Glomerular visceral epithelial cell (primary cell): ENCODE data around the gene VAT1L.

Experiments
- DNase-seq: peaks from one replicate; pipeline ENCODE4 v3.0.0-alpha.2; 2016; ENCODE audit errors: extremely low spot score

Gene VAT1L, protein sequence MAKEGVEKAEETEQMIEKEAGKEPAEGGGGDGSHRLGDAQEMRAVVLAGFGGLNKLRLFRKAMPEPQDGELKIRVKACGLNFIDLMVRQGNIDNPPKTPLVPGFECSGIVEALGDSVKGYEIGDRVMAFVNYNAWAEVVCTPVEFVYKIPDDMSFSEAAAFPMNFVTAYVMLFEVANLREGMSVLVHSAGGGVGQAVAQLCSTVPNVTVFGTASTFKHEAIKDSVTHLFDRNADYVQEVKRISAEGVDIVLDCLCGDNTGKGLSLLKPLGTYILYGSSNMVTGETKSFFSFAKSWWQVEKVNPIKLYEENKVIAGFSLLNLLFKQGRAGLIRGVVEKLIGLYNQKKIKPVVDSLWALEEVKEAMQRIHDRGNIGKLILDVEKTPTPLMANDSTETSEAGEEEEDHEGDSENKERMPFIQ

DNA sequence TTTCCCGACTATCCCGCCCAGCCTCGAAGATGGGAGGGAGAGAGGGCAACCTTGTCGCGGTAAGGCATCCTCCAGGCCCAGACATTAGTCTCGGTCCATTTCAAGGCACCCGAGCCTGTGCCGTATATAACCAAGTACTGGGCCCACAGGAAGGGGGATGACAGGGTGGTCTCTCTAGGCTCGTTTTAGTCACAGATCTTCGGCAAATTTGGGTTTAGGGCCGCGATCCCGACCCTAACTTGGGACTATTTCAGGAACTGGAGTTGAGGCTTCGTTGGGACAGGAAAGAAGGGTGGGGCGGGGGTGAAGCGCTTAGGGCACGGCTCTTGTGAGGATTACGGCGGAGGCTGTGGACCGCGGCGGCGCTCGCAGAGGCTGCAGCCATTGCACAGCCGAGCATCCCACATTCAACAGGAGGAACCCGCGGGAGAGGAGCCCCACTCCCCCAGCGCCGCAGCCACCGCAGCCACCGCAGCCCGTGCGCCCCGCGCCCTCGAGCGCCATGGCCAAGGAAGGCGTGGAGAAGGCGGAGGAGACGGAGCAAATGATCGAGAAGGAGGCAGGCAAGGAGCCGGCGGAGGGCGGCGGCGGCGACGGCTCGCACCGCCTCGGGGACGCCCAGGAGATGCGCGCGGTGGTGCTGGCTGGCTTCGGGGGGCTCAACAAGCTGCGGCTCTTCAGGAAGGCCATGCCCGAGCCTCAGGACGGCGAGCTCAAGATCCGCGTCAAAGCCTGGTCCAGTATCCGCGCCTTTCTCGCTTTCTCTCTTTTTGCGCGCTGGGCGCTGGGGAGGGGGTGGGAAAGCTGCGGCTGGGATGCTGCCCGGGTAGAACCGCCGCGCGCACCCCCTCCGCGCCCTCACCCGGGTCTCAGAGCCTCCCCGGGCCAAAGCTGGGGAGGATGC lies at the start of gene VAT1L:
VAT1L (plus strand) TSS at position 384 of the 904 bp plus-strand sequence; CDS start at position 503, 119 bp downstream.
- DNase-seq = no peak

DNA sequence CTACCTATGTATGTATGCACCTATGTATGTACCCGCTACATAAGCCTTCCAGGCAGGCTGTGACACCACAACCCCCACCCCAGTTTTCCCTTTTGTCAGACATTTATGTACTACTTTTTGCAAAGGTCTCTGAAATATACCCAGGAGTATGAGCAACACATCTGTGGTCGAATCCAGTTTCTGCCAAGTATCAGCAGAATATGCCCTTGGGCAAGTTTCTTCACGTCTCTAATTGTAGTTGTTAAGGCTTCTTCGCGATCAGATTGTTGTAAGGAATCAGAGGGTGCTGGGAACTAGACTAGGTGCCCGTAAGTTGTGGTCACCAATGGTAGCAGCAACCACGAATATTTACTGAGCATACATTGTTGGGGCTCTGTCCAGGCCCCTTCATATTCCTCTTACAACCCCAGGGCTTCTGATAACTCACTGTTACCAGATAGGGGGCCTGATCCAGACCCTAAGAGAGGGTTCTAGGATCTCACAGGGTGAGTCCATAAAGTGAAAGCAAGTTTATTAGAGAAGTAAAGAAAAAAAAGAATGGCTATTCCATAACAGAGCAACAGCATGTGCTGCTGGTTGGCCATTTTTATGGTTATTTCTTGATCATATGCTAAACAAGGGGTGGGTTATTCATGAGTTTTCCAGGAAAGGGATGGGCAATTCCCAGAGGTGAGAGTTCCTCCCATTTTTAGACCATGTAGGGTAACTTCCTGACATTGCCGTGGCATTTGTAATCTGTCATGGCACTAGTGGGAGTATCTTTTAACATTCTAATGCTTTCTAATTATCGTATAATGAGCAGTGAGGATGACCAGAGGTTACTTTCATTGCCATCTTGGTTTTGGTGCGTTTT lies 49.4 kb upstream of the VAT1L start:
- DNase-seq = no peak

DNA sequence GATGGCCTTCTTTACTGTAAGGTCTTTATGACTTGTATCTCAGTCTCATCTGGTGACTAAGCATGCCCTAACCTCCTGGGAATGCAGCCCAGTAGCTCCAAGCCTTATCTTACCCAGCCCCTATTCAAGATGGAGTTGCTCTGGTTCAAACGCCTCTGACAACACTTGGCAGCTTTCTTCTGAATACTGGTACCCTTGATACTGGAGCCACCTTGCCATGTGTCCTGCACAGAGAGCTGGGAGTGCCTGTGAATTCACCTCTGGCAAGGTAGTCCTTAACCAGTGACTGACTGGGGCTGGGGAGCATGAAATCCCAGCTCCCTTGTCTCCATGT lies 48.8 kb upstream of the VAT1L start:
- DNase-seq = no peak

DNA sequence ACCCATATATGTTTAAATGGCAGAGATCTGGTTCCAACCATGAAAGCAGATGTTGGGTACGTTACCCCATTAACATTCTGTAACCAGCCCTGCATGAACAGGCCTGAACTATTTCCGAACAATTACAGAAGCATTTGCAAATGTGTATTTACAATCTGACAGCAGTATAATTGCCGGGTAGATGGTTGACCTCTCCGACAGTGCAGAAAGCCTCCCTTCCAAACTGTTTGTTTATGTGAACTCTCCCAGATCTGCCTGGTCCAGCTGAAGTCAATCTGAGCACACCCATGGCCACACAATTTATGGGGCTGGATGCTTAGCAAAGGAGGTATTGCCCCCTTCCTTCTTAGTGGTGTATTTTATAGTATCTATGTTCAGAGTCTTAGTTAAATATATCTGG lies 44.2 kb upstream of the VAT1L start:
- no peak for DNase-seq

DNA sequence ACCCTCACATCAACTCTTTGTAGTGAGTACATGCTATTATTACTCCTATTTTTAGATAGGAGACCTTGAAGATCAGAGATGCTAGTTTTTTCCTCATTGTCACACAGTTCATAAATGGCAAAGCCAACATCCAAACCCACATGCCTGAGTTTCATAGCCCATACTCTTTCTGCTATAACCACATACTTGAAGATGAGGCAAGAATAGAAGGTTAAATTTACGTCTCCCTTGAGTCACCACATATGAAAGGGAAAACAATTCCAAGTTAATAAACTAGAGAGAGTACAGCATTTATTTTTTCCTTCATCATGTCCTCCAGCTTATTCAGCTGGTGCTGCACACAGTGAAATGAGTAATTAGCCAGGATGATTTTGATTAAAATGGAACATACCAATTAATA lies 42.4 kb upstream of the VAT1L start:
- DNase-seq = no peak

DNA sequence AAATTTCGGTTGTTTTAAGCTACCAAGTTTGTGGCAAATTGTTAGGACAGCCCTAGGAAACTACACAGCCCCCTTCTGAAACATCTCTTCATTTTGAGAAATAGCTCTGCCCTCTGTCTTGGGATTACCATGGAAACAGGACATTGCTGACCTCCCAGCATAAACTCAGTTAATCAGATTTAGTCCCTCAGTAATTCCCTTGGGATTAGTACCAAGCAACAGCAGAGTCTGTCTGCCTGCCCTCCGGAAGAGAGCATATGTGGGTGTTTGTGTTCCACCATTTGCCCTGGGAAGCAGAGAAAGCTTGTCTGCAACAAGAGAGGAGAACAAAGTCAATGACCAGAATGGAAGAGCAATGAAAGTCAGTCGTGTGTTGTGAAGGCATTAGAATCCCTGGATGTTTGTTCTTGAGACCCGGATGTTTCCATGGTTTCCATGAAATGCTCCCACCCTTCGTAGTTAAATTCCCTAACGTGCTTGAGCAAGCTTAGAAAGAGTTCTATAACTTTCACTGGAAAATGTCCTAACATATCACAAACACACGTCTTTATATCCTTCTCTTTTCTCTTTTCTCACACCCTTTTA lies 39.9 kb upstream of the VAT1L start:
- DNase-seq = no peak

DNA sequence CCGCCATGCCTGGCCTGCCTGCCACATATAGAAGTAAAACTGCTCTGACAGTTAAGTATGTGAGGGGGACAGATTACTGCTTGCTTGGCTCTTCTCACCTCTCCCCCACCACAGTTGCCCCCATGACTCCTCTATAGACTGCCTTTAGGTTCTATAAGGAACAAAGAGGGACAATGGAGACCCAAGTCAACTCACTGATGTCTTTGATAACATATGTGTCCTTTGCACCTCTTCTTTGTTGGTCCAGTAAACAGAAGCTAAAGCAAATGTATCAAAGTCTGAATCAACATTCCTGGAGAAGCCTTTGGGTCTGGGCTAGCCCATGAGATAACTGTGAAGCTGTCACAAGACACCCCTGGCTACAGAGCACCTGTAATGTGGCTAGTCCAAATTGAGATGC lies 38.9 kb upstream of the VAT1L start:
- DNase-seq = no peak

DNA sequence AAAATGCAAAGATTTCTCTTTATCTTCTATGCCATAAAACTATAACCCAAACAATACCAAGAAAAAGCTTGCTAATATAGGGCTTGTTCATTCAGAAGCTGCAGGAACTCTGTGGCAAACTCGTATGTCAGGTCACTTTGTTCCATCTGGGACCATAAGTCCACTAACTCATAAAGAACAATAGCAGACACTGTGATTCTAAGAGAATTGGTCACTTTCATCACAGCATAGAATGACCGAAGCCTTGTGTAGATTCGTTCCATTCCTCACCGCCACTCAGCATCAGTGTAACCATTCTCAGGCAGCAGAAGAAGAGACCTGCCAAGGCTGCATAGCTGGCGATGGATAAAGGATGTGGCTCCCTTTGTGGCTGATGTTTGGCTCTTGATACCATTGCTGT lies 30.3 kb upstream of the VAT1L start:
- no peak for DNase-seq

DNA sequence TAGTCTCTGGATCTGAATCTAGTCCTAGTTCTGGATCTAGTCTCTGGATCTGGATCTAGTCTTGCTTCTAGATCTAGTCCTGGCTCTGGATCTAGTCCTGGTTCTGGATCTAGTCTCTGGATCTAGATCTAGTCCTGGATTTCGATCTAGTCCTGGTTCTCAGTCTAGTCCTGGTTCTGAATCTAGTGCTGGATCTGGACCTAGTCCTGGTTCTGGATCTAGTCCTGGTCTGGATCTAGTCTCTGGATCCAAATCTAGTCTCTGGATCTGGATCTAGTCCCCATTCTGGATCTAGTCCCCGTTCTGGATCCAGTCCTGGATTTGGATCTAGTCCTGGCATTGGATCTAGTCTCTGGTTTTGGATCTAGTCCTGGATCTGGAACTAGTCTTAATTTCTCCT lies 29.9 kb upstream of the VAT1L start:
- DNase-seq = no peak

DNA sequence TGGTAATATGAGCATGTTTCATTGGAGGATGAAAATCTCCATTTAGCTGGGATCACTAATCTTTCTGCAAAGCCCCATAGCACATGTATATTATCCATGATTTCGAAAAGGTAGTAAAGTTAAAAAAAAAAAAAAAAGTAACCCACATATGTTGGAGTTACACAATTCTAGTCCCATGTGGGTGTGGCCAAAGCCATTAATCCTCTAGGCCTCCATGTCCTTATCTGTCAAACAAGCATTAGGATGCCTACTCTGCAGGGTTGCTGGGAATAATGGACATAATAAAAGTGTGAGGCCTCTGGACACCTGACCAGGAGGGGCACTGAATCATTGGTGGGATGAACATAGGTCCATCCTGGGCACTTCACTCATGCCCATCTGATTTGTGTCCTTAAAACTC lies 29.2 kb upstream of the VAT1L start:
- no peak for DNase-seq

DNA sequence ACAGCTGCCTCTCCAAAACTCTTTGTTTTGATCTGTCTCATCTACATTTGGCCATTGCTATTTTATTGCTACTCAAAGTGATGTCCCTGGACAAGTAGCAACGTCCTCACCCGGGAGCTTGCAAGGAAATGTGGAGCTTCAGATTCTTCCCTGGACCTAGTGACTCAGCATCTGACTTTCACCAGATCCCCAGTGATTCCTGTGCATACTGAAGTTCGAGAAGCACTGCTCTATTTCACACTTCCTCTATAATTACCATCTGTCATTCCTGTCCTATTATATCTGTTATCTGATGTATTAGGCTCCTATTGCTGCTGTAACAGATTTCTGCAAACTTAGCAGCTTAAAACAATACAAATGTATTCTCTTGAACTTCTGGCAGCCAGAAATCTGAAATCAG lies 28.5 kb upstream of the VAT1L start:
- no peak for DNase-seq

DNA sequence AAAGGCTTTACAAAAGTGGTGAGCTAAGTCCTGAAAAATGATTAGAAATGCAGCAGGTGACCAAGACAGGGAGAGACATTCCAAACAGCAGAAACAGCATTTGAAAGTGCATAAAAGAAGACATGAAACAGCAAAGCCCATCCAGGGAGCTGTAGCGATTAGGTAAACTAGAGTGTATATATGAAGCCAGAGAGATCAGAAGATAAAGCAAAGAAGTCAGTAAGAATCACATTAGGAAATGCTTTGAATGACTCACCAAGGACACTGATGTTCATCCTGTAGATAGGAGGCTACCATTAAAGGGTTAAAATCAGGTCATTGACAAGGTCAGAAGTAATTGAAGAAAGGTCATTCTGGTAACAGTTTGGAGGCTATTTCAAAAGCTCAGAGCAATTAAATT lies 27.6 kb upstream of the VAT1L start:
- DNase-seq = no peak

DNA sequence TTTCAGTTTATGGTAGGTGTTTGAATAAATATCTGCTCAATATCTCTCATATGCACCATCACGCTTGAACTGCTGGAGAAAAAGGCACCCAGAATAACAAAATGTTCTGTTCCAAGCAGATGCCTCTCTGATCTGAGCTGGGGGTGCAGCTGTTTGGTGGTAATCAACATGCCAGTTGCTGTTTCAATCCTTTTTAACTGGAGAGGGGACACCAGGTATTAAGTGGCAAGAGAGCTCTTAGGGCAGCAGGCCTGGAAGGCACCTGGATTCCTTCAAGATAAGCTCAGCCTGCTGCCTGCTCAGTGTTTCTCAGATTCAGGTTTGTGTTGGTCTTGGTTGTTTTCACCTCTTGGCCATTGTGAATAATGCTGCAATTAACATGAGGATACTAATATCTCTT lies 27.2 kb upstream of the VAT1L start:
- no peak for DNase-seq

DNA sequence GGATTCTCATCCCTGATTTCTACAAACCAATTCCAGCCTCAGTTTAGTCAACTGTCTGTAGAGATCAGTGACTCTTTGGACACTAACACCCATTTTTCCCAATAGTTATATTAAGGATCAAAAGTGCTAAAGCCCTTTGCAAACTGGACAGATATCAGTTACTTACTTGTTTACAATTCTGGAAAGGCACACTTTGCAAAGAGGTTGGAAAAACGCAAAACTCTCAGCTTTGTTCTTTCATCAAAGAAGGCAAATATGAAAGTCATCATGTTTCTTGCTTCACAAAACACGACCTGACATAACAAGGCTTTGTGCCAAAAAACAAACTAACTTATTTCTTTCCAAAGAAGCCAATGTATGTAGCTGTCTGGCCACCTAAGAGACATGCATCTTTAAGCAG lies 26.1 kb upstream of the VAT1L start:
- no peak for DNase-seq

DNA sequence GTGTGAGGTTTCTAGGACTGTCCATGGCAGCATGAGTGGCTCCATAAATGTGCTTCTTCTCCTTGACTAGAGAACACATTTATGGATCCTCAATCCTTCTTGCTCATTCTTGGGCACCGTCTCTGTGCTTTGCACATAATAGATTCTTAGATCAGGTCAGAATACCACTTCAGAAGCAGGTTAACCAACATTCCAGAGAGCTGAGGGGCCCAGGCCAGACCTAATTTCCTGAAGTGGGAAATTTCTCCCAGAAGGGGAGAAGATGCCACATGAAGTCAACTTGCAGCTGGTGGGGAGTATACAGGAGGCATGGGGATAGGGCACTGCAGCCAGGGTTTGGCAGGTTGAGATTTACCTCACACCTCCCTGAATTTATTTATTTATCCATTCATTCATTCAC lies 24.4 kb upstream of the VAT1L start:
- DNase-seq = no peak

DNA sequence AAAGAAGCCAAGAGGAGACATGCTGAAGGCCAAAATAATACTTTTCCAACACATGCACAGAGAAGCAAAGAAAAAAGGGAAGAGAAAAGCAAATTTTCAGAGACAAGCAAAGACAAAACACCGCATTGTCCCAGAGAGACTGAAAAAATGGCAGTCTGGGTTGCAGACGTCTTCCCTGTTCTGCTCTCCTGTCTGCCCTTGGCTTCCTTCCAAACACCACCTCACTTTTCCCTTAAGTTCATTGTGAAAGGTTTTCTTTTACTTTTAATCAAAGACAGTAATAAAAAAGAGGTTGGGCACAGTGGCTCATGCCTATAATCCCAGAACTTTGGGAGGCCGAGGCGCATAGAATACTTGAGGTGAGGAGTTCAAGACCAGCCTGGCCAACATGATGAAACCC lies 21.2 kb upstream of the VAT1L start:
- DNase-seq = no peak

DNA sequence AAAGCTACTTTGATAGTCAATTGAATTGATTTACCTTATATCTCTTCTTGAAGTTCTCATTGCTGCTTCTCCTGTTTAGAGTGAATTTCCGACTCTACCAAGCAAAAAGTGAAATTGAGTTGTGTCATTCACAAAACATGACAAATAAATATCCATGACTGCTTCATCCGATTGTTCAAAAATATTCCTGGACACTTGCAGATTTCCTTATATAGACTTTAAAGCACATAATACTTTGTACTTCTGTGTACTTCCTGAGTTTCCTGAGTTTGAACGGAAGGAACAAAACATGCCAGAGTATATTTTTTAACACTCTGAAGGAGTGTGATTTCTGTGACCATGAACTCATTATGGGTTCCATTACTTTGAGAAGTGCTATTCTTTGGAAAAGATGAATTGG lies 20.5 kb upstream of the VAT1L start:
- DNase-seq = no peak

DNA sequence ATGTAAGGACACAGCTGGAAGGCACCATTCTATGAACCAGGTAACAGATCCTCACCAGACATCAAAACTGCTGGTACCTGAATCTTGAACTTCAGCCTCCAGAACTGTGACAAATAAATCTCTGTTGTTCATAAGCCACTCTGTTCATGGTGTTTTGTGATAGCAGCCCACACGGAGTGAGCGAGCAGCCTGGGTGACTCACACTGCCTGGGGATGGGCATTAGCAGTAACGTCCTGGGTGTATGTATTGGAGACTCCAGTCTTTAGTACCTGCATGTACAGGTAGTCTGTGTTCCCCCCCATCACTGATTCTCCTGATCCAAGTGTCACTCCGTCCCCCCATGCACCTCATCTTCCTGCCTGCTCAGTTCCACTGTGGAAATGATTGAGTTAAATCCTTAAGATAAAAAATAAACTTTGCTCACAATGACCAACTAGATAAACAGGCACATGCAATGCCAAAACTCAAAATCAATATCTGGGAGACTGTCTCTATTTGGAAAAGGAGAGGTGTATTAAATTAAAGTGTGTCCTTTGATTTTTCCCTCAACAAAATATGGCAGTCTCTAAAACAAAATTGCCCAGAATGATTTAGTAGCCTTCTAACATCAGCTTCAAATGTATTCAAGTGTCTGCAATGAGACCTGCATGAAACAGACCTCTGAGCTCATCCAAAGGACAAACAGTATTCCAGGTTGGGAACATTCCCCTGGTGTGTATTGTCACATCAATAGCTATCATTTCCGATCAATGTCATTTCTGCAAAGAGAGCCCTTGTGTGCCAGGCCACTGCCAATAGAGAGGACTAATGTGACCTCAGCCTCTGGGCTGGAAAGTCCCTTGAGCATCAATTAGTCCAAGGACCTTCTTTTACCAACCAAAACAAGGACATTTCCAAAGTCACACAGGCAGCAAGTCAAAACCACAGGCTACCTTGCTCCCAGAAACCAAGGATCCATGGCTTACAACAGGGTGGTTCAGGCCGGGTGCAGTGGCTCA lies 12.2 kb upstream of the VAT1L start:
- no peak for DNase-seq

DNA sequence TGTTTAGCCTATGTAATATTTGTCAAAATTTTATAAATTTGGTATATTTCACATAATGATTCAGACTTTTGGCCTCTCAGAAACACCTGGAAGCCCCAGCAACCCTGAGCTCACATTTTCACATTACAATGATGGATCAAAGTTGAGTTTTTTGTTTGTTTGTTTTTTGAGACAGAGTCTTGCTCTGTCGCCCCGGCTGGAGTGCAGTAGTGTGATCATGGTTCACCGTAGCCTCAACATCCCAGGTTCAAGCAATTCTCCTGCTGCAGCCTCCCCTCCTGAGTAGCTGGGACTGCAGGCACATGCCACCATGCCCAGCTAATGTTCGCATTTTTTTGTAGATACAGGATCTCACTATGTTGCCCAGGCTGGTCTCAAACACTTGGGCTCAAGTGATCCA lies 10.6 kb upstream of the VAT1L start:
- no peak for DNase-seq

DNA sequence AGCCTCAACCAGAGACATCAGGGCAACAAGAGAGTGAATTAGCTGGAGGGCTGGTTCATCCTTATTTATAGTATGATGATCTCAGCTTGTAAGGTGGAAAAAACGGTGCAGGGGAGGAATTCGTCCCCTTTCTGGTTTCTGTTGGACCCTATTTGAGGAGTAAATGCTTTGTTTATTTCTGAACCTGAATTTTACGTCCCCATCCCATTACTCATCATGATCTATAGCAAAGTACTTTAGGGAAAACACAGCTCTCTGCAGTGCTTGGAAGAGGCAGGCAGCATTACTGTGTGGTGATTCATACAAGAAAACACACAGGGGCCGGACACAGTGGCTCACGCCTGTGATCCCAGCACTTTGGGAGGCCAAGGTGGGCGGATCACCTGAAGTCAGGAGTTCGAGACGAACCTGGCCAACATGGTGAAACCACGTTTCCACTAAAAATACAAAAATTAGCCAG lies 8.0 kb upstream of the VAT1L start:
- no peak for DNase-seq

DNA sequence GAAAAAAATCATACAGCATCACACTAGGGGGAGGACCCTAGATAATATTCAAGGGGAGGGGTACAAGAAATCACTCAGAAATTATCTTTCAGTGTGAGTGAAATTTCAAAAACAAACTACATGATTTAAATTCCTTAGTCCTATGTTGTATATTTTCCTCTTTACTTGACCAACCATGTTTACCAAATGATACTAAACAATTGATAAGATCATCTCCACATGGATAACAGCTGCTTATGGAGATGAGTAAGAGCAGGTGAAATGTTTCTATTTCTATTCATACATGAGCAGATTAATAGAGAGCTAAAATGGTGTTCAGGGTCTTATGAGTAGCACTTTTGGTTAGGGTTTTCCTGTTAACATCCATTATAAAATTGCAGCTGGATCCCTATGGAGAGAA lies 7.3 kb upstream of the VAT1L start:
- DNase-seq = no peak
